G401 (cell line): ENCODE data around the gene IFITM5. TPM values are rescaled to one million over a fixed set of nuclear protein-coding genes. Genes with fewer than 3 reads are reported as not detected.
"Not testable (repeated sequence)": the region's sequence is repeated elsewhere in the genome, so short reads cannot be mapped to it uniquely, and the experiment has no call there.

ENCODE experiments used
- DNase-seq: peaks from one replicate; pipeline ENCODE4 v3.0.0-alpha.2; 2015; ENCODE audit warnings: low spot score
- in situ Hi-C: cut with HindIII; loops from 2 replicates; pipeline ENCODE4 v1.10.0; 2016; ENCODE audit warnings: low sequenced_read_pairs, mixed read lengths
- total RNA-seq: library from RNA; depleted of rRNA; stranded (reverse); fragments of >200 nt; shearing (Covaris generic); gene quantifications from 2 replicates; pipeline ENCODE4 v1.2.3, GENCODE V29; 2014; rRNA removed

Gene IFITM5
- not detected in 2 replicates for total RNA-seq

- no peak for DNase-seq
- in situ Hi-C loops, result no loop called here
Measured at GRCh38 chr11:299081-299891, at the start of gene IFITM5. Gene IFITM5 (minus strand): TSS chr11:299526. CDS start chr11:299490, 36 bp downstream.

- no peak for DNase-seq
- in situ Hi-C loops, result no loop called here
Measured at GRCh38 chr11:346529-346928, 47.2 kb upstream of the IFITM5 start.

- in situ Hi-C loops, result no loop called here
- DNase-seq, result no peak
Measured at GRCh38 chr11:344836-345578, 45.7 kb upstream of the IFITM5 start.

- DNase-seq, result no peak
- in situ Hi-C loops, result no loop called here
Measured at GRCh38 chr11:342328-342727, 43.0 kb upstream of the IFITM5 start.

- in situ Hi-C loops, result no loop called here
- no peak for DNase-seq
Measured at GRCh38 chr11:340539-341512, 41.5 kb upstream of the IFITM5 start.

- no peak for DNase-seq
- in situ Hi-C loops, result no loop called here
Measured at GRCh38 chr11:339963-340362, 40.6 kb upstream of the IFITM5 start.

GRCh38 chr11:337711-338110 is 38.4 kb upstream of the IFITM5 start:
- in situ Hi-C loops, result no loop called here
- no peak for DNase-seq

- in situ Hi-C loops, result no loop called here
- DNase-seq, result no peak
Measured at GRCh38 chr11:336659-337198, 37.4 kb upstream of the IFITM5 start.

- no peak for DNase-seq
- in situ Hi-C loops, result no loop called here
Measured at GRCh38 chr11:335779-336658, 36.7 kb upstream of the IFITM5 start.

GRCh38 chr11:334264-334994 is 35.1 kb upstream of the IFITM5 start:
- in situ Hi-C loops, result no loop called here
- no peak for DNase-seq

GRCh38 chr11:333616-334263 is 34.4 kb upstream of the IFITM5 start:
- DNase-seq, result not testable (repeated sequence)

GRCh38 chr11:332651-333480 is 33.5 kb upstream of the IFITM5 start:
- in situ Hi-C loops, result no loop called here
- no peak for DNase-seq

More at GRCh38 chr11:333616-334263, 34.4 kb upstream of the IFITM5 start:
- in situ Hi-C loops, result not testable (repeated sequence)

- in situ Hi-C loops, result no loop called here
- DNase-seq, result no peak
Measured at GRCh38 chr11:331358-332060, 32.2 kb upstream of the IFITM5 start.

- DNase-seq, result no peak
- in situ Hi-C loops, result no loop called here
Measured at GRCh38 chr11:330694-331357, 31.5 kb upstream of the IFITM5 start.

GRCh38 chr11:330307-330693 is 31.0 kb upstream of the IFITM5 start:
- no peak for DNase-seq
- in situ Hi-C loops, result no loop called here
